ENCODE measurements around the gene RNF212B.

The RNF212B gene

DNA sequence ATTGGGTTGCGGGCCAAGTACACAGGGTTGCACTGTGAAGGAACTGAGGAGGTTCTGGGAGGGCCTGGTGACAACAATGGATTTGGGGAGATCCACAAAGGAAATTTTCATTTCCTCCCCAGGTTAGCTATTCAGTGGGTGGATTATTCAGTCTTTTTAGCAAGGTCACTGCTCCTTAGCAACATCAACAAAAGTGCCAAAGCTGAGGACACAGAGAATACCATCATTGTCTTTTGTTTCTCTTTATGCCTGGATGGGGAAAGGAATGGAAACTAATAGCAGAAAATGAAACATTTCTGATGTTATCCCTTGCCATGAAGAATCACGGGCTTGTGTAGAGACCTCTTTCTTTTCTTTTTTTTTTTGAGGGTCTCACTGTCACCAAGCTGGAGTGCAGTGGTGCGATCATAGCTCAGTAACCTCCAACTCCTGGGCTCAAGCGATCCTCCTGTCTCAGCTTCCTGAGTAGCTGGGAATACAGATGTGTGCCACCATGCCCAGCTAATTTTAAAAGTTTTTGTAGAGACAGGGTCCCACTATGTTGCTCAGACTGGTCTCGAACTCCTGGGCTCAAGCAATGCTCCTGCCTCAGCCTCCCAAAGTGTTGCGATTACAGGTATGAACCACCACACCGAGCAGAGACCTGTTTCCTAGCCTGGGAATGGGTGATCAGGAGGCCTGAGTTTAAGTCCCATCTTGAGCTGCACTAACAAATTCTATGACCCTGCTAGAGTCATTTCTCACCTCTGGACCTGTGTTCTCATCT, 58.5 kb downstream of the RNF212B start:
- DNase-seq (ENCODE audit: low read depth in 2 of 2) = no peak

DNA sequence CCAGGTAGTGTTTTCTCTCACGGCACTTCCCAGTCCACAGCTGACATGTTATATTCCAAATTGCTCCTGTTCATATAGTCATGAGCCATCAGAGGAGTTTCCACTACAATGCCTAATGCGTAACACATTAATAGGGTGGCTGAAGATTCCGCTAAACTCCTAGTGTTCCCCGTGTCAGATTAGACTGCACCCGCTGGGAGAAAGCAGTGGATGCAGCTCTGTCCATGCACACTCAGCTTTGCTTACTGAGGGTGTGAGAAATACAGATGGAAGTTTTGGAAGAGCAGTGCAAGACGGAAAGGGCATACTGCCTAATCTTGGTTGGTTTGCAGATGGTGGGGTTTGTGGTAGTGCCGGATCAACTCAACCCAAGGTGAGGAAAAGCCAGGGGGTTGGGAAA, 59.4 kb downstream of the RNF212B start:
- DNase-seq (ENCODE audit: low read depth in 2 of 2) = no peak

GRCh38 chr14:23297611-23298277, 60.0 kb downstream of the RNF212B start:
- no peak for DNase-seq (ENCODE audit: low read depth in 2 of 2)

- DNase-seq (ENCODE audit: low read depth in 2 of 2) = no peak
These were observed 61.6 kb downstream of the RNF212B start for GRCh38 chr14:23299211-23299957.

- DNase-seq (ENCODE audit: low read depth in 2 of 2) = no peak
These were observed 62.4 kb downstream of the RNF212B start for GRCh38 chr14:23299986-23300686.

DNA sequence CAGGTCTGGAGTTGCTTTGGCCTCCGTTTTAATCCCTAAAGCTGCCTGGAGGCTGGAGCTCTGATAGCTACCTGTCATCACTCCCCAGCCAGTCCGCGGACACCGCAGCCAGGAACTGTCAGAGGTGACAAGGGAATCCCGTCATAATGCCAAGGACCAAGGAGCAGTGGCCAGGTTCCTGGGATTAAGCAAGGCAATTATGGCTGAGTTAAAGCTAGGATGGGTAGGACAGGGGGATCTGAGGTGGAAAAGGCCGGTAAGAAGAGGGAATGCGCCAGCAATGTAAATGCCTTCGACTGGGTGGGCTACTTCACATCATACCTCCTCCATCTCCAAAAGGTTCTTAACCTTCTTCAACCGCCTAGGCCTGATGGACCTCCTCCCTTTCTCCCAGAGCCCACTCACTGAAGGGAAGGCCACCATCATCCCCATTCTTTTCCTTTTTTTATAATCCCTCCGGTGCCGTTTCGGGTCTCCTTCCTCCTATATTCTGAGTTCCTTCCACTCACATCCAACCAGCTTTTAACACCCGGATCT, 63.0 kb downstream of the RNF212B start:
- DNase-seq (ENCODE audit: low read depth in 2 of 2) = no peak

GRCh38 chr14:23301288-23301968, 63.7 kb downstream of the RNF212B start:
- peak; percentile 93 for DNase-seq (ENCODE audit: low read depth in 2 of 2)

DNA sequence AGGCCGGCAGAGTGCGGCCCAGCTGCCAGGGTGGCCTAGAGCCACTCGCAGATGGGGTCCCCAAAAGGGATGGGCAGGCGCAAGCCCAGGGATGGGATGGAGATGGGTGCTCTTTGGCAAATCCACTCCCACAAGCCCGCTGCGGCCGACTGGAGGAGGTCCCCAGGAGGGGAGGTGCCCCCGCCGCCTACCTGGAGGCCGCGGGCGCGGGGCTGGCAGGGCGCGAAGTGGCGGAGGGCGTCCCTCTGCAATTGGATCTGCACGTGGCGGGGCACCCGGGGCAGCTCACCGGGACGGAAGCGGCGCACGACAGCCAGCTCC, 64.2 kb downstream of the RNF212B start:
- no peak for DNase-seq (ENCODE audit: low read depth in 2 of 2)

DNA sequence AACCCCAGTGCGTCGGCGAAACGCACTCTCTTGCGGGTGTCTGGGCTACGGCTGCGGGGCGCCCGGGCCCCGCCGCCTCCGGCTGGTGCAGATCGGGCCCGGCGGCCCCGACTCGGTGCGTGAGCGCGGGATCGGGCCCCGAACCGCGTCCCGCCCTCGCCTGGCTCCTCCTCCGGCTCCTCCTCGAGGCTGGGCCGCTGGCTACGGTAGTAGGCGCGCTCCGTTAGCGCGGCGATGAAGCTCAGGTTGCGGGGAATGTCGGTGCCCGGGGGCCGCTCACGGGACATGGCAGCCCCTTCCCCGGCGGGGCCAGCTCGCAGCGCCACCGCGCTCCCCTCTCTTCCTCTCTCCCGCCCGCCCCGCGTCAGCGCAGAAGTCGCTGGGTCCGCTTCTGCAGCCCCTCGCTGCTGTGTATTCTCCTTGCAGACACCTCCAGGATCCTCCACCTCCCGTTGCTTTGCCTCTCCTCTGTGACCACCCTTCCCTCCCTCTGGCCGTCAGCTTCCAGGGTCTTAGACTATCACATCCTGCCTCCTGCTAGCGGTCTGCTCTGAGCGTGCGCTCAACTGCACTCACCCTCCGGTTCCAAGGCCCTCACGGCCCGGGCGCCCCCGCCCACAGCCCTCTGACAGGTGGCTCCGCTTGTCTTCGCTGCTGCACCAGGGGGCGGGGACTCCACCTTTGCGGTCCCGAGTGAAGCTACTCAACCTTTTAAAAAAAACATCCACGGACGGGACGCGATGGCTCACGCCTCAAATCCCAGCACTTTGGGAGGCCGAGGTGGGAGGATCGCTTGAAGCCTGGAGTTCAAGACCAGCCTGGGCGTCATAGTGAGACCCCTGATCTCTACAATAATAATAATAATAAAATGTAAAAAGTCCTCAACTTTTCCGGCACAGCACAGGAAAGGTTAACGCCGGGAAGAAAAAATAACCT, 64.8 kb downstream of the RNF212B start, which contains the start of gene PPP1R3E:
Gene PPP1R3E (minus strand): TSS at position 570 of the 936 bp plus-strand sequence. CDS start 283 bp downstream, at position 287.
- DNase-seq (ENCODE audit: low read depth in 2 of 2) = peak; percentile 70 to 83

DNA sequence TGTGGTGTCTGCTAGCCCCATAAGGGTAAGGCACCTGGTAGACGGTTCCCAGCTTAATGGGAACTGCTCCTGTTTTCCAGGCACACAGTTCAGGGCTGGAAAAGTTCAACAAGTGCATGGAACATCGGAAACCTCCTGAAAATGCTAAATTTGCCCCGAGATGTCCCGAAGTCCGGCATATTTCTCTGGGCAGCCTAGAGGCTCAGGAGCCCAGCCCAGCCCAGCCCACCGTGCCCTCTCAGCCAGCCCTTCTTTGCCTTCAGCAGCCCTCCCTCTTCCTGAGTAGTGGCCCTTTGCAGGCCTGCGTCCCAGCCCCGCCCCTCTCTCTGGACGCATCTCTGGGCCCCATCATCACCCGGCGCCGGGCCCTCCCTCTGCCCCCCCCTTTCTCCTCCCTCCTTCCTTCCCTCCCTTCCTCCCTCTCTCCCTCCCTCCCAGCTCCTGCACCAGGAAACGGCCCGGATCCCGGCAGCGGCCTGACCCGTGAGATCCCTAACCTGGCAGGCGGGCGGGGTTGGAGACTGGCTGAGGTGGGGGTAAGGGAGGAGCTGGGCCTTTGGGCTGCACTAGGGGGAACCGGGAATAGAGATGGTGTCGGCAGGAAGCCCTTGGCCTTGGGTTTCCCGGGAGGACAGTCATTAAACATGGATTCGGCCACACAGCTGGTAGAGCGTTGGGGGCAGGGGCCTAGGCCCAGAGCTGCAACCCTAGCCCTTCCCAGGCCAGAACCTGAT, 68.8 kb downstream of the RNF212B start, which contains the start of gene BCL2L2:
Gene BCL2L2 (plus strand): TSS at position 422 of the 734 bp plus-strand sequence. CDS start 935 bp downstream, outside the sequence.
- no peak for DNase-seq (ENCODE audit: low read depth in 2 of 2)

- DNase-seq (ENCODE audit: low read depth in 2 of 2) = no peak
These were observed 69.4 kb downstream of the RNF212B start for GRCh38 chr14:23307146-23307530.

DNA sequence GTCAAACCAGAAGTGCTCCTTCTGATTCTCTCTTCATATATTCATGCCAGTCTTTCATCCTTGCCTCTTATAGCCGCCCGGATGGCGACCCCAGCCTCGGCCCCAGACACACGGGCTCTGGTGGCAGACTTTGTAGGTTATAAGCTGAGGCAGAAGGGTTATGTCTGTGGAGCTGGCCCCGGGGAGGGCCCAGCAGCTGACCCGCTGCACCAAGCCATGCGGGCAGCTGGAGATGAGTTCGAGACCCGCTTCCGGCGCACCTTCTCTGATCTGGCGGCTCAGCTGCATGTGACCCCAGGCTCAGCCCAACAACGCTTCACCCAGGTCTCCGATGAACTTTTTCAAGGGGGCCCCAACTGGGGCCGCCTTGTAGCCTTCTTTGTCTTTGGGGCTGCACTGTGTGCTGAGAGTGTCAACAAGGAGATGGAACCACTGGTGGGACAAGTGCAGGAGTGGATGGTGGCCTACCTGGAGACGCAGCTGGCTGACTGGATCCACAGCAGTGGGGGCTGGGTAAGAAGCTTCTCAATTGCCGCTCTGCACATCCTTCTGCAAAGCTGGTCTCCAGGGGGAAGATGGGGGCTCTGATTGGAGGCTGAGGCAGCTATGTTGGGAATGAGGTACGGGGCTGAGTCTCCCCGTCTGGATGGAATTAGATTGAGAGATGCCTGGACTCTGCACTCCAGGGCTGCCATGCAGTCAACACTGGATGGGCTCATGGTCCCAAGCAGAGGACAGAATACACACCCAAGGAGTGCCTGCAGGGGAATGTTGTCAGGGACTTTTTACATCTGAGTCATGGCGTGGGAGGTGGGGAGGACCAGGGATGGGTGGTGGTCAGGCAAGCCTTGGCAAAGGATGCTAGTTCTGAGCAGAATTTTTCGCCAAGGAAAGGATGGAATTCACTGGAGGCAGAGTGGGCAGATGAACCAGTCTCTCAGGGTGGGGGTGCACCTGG, 70.2 kb downstream of the RNF212B start:
- no peak for DNase-seq (ENCODE audit: low read depth in 2 of 2)

DNA sequence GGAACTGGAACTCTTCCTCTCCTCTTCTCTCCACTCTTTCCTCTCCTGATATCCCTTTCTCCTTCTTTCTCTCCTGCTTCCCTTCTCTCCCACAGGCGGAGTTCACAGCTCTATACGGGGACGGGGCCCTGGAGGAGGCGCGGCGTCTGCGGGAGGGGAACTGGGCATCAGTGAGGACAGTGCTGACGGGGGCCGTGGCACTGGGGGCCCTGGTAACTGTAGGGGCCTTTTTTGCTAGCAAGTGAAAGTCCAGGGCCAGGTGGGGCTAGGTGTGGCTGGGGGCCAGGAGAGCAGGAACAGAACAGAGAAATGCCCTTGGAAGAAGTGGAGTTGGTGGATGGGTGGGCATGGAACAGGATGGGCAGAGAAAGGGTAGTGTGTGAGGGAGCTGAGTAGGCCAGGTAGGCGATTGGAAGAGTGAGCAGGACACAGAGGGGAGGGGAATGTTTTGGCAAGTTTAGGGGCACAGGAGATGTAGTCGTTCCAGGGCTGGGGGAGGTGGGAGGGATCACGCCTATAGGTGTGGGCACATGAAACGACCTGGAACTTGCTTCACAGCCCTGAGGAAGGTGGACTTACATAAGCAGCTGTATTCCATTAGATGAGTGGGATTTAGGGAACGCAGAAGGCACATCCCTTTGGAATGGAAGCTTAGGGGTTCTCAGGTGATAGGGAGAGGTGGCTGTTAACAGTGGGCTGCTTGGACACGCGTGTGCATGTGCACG, 71.1 kb downstream of the RNF212B start:
- DNase-seq (ENCODE audit: low read depth in 2 of 2) = no peak

- no peak for DNase-seq (ENCODE audit: low read depth in 2 of 2)
These were observed 72.8 kb downstream of the RNF212B start for GRCh38 chr14:23310546-23310945.

- DNase-seq (ENCODE audit: low read depth in 2 of 2) = no peak
These were observed 78.6 kb downstream of the RNF212B start for GRCh38 chr14:23316300-23316699.

DNA sequence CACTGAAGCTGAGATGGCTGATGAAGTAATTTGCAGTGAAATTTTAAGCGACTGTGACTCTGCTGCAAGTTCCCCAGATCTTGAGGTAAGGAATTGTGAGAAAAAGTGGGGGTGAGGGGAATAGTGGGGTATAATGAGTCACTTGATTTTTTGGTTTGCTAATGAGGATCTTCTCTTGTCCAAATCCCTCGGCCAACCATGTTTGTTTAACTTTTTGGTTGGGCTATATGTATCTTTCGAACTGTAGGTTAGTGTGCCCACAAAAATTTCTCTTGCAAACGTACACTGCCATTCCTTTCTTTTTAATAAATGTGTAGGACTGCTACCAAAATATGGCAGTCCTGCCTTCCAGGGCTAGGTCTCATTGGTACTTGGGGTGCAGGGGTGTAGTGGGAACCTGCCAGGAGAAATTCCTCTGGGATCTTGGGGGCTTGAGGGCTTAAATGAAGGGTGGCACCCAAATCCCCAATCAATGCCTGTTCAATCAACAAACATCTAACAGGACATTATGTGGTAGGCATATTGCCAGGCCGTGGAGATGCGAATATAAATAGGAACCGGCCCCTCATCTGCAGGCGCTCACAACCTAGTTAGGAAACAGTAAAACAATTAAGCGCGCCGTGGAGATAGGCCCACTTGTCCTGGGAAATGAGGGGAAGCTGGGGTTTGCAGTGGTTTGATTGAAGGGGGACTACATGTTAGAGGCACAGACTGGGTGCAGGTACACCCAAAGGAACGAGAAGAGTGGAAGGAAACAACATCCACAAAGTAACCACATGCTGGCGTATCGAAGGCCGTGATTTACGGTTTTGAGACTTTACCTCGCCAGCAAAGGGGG, 82.2 kb downstream of the RNF212B start:
- DNase-seq (ENCODE audit: low read depth in 2 of 2) = no peak

Data from activated CD8-positive, alpha-beta memory T cell treated with anti-CD3 and anti-CD28 coated beads for 4 hours (primary cell).